CD4-positive, alpha-beta T cell (primary cell): ENCODE data around the gene LTA. TPM values are rescaled to one million over a fixed set of nuclear protein-coding genes. Genes with fewer than 3 reads are reported as not detected.
A peak's percentile ranks its signal among the peaks of the same experiment; 100 is the strongest.

Experiments used
- ATAC-seq: fragments of 200-7000 bp; cut with Tn5 transposase; one replicate; pipeline ENCODE4 v1.10.0; 2022; ENCODE audit warnings: mild to moderate bottlenecking; ENCODE audit not compliant: poor library complexity
- CTCF ChIA-PET: fragments of 350-600 bp; sonication (Branson Sonifier 250); formaldehyde crosslinking; loops from one replicate; lab custom pipeline; 2021; ENCODE audit warnings: antibody characterized with exemption, inconsistent platforms; lab: Charles Lee
- POLR2A ChIA-PET: fragments of 350-600 bp; sonication (Branson Sonifier 250); formaldehyde crosslinking; loops from one replicate; lab custom pipeline; 2021; ENCODE audit warnings: antibody characterized with exemption, inconsistent platforms; lab: Charles Lee
- DNase-seq, 14 experiments: peaks; one replicate each; pipeline ENCODE4 v3.0.0-alpha.2; 2013 to 2020; ENCODE audit warnings: mixed read lengths in 2 of 14
- H3K27ac ChIP-seq, 2 donors: one replicate each; pipeline versions ENCODE4 v1.5.1 to v1.7.0; 2013; ENCODE audit warnings: low read length in 2 of 2, low read depth in 1 of 2, mild to moderate bottlenecking in 1 of 2
- H3K27me3 ChIP-seq, 2 experiments: 1 replicate in 1 of 2; 2 replicates in 1 of 2; pipeline versions ENCODE4 v1.6.1 to v1.7.0; 2013; ENCODE audit warnings: low read length in 2 of 2, control low read depth in 1 of 2, mild to moderate bottlenecking in 1 of 2, moderate library complexity in 1 of 2; ENCODE audit not compliant: insufficient read depth in 2 of 2, control insufficient read depth in 1 of 2
- H3K36me3 ChIP-seq: one replicate; pipeline ENCODE4 v1.6.1; 2013; ENCODE audit warnings: low read length, control low read depth; ENCODE audit not compliant: insufficient read depth
- H3K4me1 ChIP-seq: one replicate; pipeline ENCODE4 v1.6.1; 2013; ENCODE audit warnings: low read length, control low read depth; ENCODE audit not compliant: insufficient read depth
- H3K4me3 ChIP-seq: one replicate; pipeline ENCODE4 v1.5.1; 2013; ENCODE audit warnings: mild to moderate bottlenecking, low read length, moderate library complexity
- H3K9me3 ChIP-seq, 2 experiments: 1 replicate in 1 of 2; 2 replicates in 1 of 2; pipeline versions ENCODE4 v1.6.1 to v1.7.0; 2013; ENCODE audit warnings: low read length in 2 of 2, mild to moderate bottlenecking in 2 of 2, control low read depth in 1 of 2, moderate library complexity in 1 of 2; ENCODE audit not compliant: control insufficient read depth in 1 of 2, insufficient read depth in 1 of 2
- H3K27ac Mint-ChIP-seq: one replicate; pipeline ENCODE4 v1.8.0; 2020; ENCODE audit warnings: mixed read lengths
- H3K27me3 Mint-ChIP-seq: one replicate; pipeline ENCODE4 v1.8.0; 2021; ENCODE audit warnings: mixed read lengths
- H3K36me3 Mint-ChIP-seq: one replicate; pipeline ENCODE4 v1.8.0; 2021; ENCODE audit warnings: low read depth, mixed read lengths
- H3K4me1 Mint-ChIP-seq: one replicate; pipeline ENCODE4 v1.8.0; 2021; ENCODE audit warnings: low read depth, mixed read lengths
- H3K4me3 Mint-ChIP-seq: one replicate; pipeline ENCODE4 v1.8.0; 2020; ENCODE audit warnings: mild to moderate bottlenecking, mixed read lengths
- H3K9me3 Mint-ChIP-seq: one replicate; pipeline ENCODE4 v1.8.0; 2020; ENCODE audit warnings: mixed read lengths
- intact Hi-C, 2 experiments: fragments of 100-400 bp; cut with DNase I in 1 of 2; cut with micrococcal nuclease in 1 of 2; formaldehyde crosslinking; loops; one replicate each; pipeline versions ENCODE4 v1.15.1 to v1.9.0; 2023 to 2025; cut with DNase I, micrococcal nuclease
- total RNA-seq, 174 experiments: library from RNA in 2 of 174; stranded (reverse) in 2 of 174; gene quantifications; one replicate each; pipeline ENCODE4 v1.2.3 and lab custom pipeline; 2021 to 2026
- TF ChIP-seq, protein P1 (sequence below): fragments of 200-600 bp; IDR thresholded peaks from one replicate; pipeline ENCODE4 v1.8.0; 2022; ENCODE audit warnings: antibody characterized with exemption, mild to moderate bottlenecking

Gene LTA
- total RNA-seq, 2 experiments from 2014 or later: 15.4 to 16.7 TPM

DNA sequence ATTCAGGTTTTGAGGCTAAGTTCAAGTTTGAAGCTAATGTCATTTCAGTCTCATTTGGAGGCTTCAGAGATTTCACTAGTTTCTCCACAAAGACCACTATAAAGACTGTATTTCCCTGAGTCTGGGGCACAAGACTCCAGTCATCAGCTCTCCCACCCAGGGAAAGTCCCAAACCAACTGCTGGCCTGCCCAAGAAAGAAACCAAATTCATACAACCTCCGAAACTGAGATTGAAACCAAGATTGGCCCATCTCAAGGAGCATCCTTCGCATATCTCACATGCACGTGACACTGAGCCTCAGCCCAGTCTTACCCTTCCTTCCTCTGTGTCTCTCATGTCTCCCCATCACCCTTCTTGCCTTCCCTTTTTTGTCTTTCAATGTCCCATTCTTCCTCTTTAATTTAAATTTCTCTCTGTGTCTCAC lies 3.5 kb upstream of the LTA start:
- ATAC-seq (peak; percentile 60), DNase-seq (peak in 9 of 14 experiments; percentile 31 to 95 (median 61))
- Mint-ChIP-seq H3K9me3 (no peaks in the 10 kb centered on the region), H3K4me1 (peaks cover 81% of the 10 kb centered on the region), H3K27me3 (no peaks in the 10 kb centered on the region), H3K27ac (peak overlapping the region; percentile 95), H3K36me3 (peaks cover 36% of the 10 kb centered on the region), H3K4me3 (peak overlapping the region; percentile 65)
- CTCF ChIA-PET: interaction anchor here (0.9 to 4.3 kb wide), 7 partner anchors 9 to 30 kb away, joined by 3 to 38 read pairs (median 9); partner anchors contain the start of genes DDX39B and LST1
- intact Hi-C loops: loop anchor here in 1 of 2 experiments (1.0 kb wide), 1 partner anchor 8 kb away; no protein-coding TSS in a partner anchor
- no peaks in the 10 kb centered on the region for H3K9me3 ChIP-seq
- peaks cover 83% of the 10 kb centered on the region for H3K4me1 ChIP-seq
- H3K27ac ChIP-seq: peak overlapping the region; percentile 78 to 88
- TF ChIP-seq, protein P1, sequence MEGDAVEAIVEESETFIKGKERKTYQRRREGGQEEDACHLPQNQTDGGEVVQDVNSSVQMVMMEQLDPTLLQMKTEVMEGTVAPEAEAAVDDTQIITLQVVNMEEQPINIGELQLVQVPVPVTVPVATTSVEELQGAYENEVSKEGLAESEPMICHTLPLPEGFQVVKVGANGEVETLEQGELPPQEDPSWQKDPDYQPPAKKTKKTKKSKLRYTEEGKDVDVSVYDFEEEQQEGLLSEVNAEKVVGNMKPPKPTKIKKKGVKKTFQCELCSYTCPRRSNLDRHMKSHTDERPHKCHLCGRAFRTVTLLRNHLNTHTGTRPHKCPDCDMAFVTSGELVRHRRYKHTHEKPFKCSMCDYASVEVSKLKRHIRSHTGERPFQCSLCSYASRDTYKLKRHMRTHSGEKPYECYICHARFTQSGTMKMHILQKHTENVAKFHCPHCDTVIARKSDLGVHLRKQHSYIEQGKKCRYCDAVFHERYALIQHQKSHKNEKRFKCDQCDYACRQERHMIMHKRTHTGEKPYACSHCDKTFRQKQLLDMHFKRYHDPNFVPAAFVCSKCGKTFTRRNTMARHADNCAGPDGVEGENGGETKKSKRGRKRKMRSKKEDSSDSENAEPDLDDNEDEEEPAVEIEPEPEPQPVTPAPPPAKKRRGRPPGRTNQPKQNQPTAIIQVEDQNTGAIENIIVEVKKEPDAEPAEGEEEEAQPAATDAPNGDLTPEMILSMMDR: no peak
- POLR2A ChIA-PET: interaction anchor here (1.0 to 34.9 kb wide), 4 partner anchors 11 to 27 kb away, joined by 3 to 1160 read pairs (median 26); partner anchors contain the start of genes DDX39B, LST1, LTA and LTB
- H3K36me3 ChIP-seq: peaks cover 10% of the 10 kb centered on the region
- no peaks in the 10 kb centered on the region for H3K27me3 ChIP-seq
- no peak overlapping the region for H3K4me3 ChIP-seq

DNA sequence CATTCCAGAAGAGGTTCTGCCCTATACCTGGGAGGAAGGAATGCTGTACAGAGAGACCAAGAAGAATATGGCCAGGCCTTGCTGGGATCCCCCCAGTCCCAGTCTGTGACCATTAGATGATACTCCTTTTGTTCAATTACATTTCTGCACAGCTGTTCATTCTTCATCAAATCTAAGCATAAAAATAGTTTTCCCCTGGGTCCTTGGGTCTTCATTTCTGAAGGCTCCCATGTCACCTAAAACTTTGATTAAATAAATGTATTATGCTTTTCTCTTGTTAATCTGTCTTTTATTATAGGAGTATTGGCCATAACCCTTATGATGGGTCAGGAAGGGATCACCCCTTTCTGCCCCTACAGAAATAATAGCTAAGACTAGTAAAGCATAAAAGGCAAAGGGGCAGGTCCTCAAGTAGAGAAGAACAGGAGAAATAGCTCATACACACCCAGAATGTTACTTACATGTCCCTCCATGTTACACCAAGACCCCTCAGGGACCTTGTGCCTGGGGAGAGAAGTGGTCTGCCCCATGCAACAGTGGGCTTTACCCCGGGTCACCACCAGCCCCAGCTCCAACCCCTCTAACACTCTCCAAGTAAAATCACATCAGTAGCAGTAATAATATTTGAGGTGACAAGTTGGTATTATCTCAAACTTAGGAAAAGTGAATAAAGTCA lies 2.1 kb upstream of the LTA start:
- Histone ChIP-seq H3K4me1 (peaks cover 96% of the 10 kb centered on the region), H3K27me3 (no peaks in the 10 kb centered on the region), H3K27ac (peak overlapping the region; percentile 78 to 88), H3K9me3 (no peaks in the 10 kb centered on the region), H3K36me3 (peaks cover 1% of the 10 kb centered on the region), H3K4me3 (no peak overlapping the region)
- Mint-ChIP-seq H3K4me1 (peaks cover 87% of the 10 kb centered on the region), H3K36me3 (peaks cover 27% of the 10 kb centered on the region), H3K4me3 (peak overlapping the region; percentile 11), H3K9me3 (no peaks in the 10 kb centered on the region), H3K27me3 (no peaks in the 10 kb centered on the region), H3K27ac (peak overlapping the region; percentile 95)
- ChIA-PET CTCF (interaction anchor here (1.1 to 4.3 kb wide), 5 partner anchors 10 to 28 kb away, joined by 4 to 38 read pairs (median 9); partner anchors contain the start of genes LST1 and NCR3), POLR2A (interaction anchor here (0.7 to 34.9 kb wide), 6 partner anchors 12 to 35 kb away, joined by 3 to 1160 read pairs (median 4); partner anchors contain the start of genes DDX39B, LST1, LTA and LTB)
- intact Hi-C loops: no loop called here
- TF ChIP-seq, protein P1: no peak
- DNase-seq: no peak
- ATAC-seq: no peak

DNA sequence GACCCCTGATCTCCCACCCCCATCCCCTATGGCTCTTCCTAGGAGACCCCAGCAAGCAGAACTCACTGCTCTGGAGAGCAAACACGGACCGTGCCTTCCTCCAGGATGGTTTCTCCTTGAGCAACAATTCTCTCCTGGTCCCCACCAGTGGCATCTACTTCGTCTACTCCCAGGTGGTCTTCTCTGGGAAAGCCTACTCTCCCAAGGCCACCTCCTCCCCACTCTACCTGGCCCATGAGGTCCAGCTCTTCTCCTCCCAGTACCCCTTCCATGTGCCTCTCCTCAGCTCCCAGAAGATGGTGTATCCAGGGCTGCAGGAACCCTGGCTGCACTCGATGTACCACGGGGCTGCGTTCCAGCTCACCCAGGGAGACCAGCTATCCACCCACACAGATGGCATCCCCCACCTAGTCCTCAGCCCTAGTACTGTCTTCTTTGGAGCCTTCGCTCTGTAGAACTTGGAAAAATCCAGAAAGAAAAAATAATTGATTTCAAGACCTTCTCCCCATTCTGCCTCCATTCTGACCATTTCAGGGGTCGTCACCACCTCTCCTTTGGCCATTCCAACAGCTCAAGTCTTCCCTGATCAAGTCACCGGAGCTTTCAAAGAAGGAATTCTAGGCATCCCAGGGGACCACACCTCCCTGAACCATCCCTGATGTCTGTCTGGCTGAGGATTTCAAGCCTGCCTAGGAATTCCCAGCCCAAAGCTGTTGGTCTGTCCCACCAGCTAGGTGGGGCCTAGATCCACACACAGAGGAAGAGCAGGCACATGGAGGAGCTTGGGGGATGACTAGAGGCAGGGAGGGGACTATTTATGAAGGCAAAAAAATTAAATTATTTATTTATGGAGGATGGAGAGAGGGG lies 1.4 kb downstream of the LTA start:
- Mint-ChIP-seq H3K36me3 (peaks cover 36% of the 10 kb centered on the region), H3K27ac (peak overlapping the region; percentile 95), H3K4me1 (peaks cover 95% of the 10 kb centered on the region), H3K4me3 (peak overlapping the region; percentile 95), H3K27me3 (no peaks in the 10 kb centered on the region), H3K9me3 (no peaks in the 10 kb centered on the region)
- ChIA-PET POLR2A (interaction anchor here (1.0 to 34.9 kb wide), 5 partner anchors 2 to 262 kb away, joined by 3 to 1160 read pairs (median 220); partner anchors contain the start of genes ATP6V1G2, DDX39B, LST1 and LTA), CTCF (interaction anchor here (1.7 to 16.9 kb wide), 3 partner anchors 7 to 24 kb away, joined by 4 to 353 read pairs (median 169); partner anchors contain the start of genes ATP6V1G2, NCR3 and NFKBIL1)
- Histone ChIP-seq H3K27me3 (no peaks in the 10 kb centered on the region), H3K36me3 (peaks cover 18% of the 10 kb centered on the region), H3K27ac (peak overlapping the region; percentile 84 to 87), H3K4me3 (no peak overlapping the region), H3K9me3 (no peaks in the 10 kb centered on the region), H3K4me1 (peaks cover 96% of the 10 kb centered on the region)
- TF ChIP-seq, protein P1: no peak
- no peak for DNase-seq
- no peak for ATAC-seq
- intact Hi-C loops: loop anchor here in 1 of 2 experiments (2.0 kb wide), 1 partner anchor 15 kb away; no protein-coding TSS in a partner anchor
